A549 (cell line): Measurements from ENCODE around the gene TENM3. TPM values are rescaled to one million over a fixed set of nuclear protein-coding genes. Genes with fewer than 3 reads are reported as not detected.
"Not testable (repeated sequence)": the region's sequence is repeated elsewhere in the genome, so short reads cannot be mapped to it uniquely, and the experiment has no call there.

Experiments used
- ATAC-seq, 2 experiments: fragments of 200-7000 bp in 1 of 2; fragments of >200 bp in 1 of 2; cut with Nextera tagmentation in 1 of 2; cut with Tn5 transposase in 1 of 2; 3 replicates each; pipeline versions ENCODE4 v1.8.0 to v1.9.1; 2018 to 2020; ENCODE audit warnings: mild to moderate bottlenecking in 1 of 2, moderate library complexity in 1 of 2
- CTCF ChIA-PET: fragments of 300-600 bp; sonication (Branson Sonifier 250); formaldehyde crosslinking; extraction: SDS; loops from one replicate; lab custom pipeline; 2021; ENCODE audit warnings: antibody characterized with exemption, inconsistent platforms; lab: Yijun Ruan, JAX
- POLR2A ChIA-PET: fragments of 350-600 bp; formaldehyde crosslinking; extraction: SDS; loops from one replicate; lab custom pipeline; 2021; ENCODE audit warnings: antibody characterized with exemption, inconsistent platforms; lab: Yijun Ruan, JAX
- DNase-seq, 2 experiments: peaks; one replicate each; pipeline versions ENCODE4 v3.0.0 to v3.0.0-alpha.2; 2011 to 2016; ENCODE audit warnings: low read depth in 1 of 2, low spot score in 1 of 2
- FAIRE-seq: peaks from 2 replicates; lab custom pipeline; 2011; peaks lifted over from hg19 to GRCh38; lab: Jason Lieb, UNC
- H3K27ac ChIP-seq, 2 experiments: fragments of >200 bp; sonication (Bioruptor Twin); formaldehyde crosslinking; 3 replicates each; pipeline ENCODE4 v1.5.1; 2016 to 2017
- H3K4me1 ChIP-seq: fragments of >200 bp; sonication (Bioruptor Twin); formaldehyde crosslinking; 3 replicates; pipeline ENCODE4 v1.6.1; 2016
- H3K4me2 ChIP-seq: fragments of >200 bp; sonication (Bioruptor Twin); formaldehyde crosslinking; 3 replicates; pipeline ENCODE4 v1.6.1; 2016
- H3K4me3 ChIP-seq: fragments of >200 bp; sonication (Bioruptor Twin); formaldehyde crosslinking; 3 replicates; pipeline ENCODE4 v1.5.1; 2016
- H3K9me3 ChIP-seq: fragments of >200 bp; sonication (Bioruptor Twin); formaldehyde crosslinking; 3 replicates; pipeline ENCODE4 v1.6.1; 2016
- ATOH8 ChIP-seq: fragments of 250-450 bp; sonication (Bioruptor Pico); IDR thresholded peaks from 2 replicates; pipeline ENCODE4 v1.5.0; 2020; ENCODE audit warnings: low read depth, mild to moderate bottlenecking, moderate library complexity
- E2F6 ChIP-seq: IDR thresholded peaks from 2 replicates; pipeline ENCODE4 v1.6.1; 2012; ENCODE audit warnings: low read depth, borderline replicate concordance
- ELK1 ChIP-seq: fragments of 150-350 bp; IDR thresholded peaks from 2 replicates; pipeline ENCODE4 v1.6.1; 2014; ENCODE audit warnings: low read depth, mild to moderate bottlenecking, low read length
- EP300 ChIP-seq, 2 experiments: fragments of >200 bp; sonication (Bioruptor Twin); formaldehyde crosslinking; IDR thresholded peaks; 2 replicates in 1 of 2; 3 replicates in 1 of 2; pipeline ENCODE4 v1.6.1; 2016 to 2017
- FOSB ChIP-seq: fragments of 250-450 bp; sonication (Bioruptor Pico); IDR thresholded peaks from 2 replicates; pipeline ENCODE4 v1.5.0; 2020; ENCODE audit warnings: mild to moderate bottlenecking, moderate library complexity
- FOXS1 ChIP-seq: fragments of 250-450 bp; sonication (Bioruptor Pico); IDR thresholded peaks from 2 replicates; pipeline ENCODE4 v1.5.0; 2020; ENCODE audit warnings: mild to moderate bottlenecking, moderate library complexity
- GATA3 ChIP-seq: IDR thresholded peaks from 2 replicates; pipeline ENCODE4 v1.6.1; 2012; ENCODE audit warnings: borderline replicate concordance
- HMGXB4 ChIP-seq: fragments of 250-450 bp; sonication (Bioruptor Pico); IDR thresholded peaks from 2 replicates; pipeline ENCODE4 v1.5.0; 2021; ENCODE audit warnings: mild to moderate bottlenecking, moderate library complexity, borderline replicate concordance
- HOXB5 ChIP-seq: fragments of 250-450 bp; sonication (Bioruptor Pico); IDR thresholded peaks from 2 replicates; pipeline ENCODE4 v1.5.0; 2020; ENCODE audit warnings: mild to moderate bottlenecking, moderate library complexity
- KDM1A ChIP-seq: fragments of 200-600 bp; sonication (generic); IDR thresholded peaks from 2 replicates; pipeline ENCODE4 v1.6.1; 2016; ENCODE audit warnings: low read depth, mild to moderate bottlenecking
- MAZ ChIP-seq: fragments of 150-350 bp; IDR thresholded peaks from 2 replicates; pipeline ENCODE4 v1.6.1; 2014; ENCODE audit warnings: antibody characterized with exemption, low read depth, low read length, borderline replicate concordance
- NPAS2 ChIP-seq: fragments of 250-450 bp; sonication (Bioruptor Pico); IDR thresholded peaks from 2 replicates; pipeline ENCODE4 v1.8.0; 2022; ENCODE audit warnings: mild to moderate bottlenecking, moderate library complexity, borderline replicate concordance
- NR3C1 ChIP-seq: fragments of >200 bp; sonication (Bioruptor Twin); formaldehyde crosslinking; IDR thresholded peaks from 3 replicates; pipeline ENCODE4 v1.6.1; 2017
- PBX3 ChIP-seq: IDR thresholded peaks from 2 replicates; pipeline ENCODE4 v1.6.1; 2012
- PHF8 ChIP-seq: fragments of 200-600 bp; sonication (generic); IDR thresholded peaks from 2 replicates; pipeline ENCODE4 v1.6.1; 2016; ENCODE audit warnings: low read depth, mild to moderate bottlenecking, antibody characterized with exemption, moderate library complexity, borderline replicate concordance
- POLR2A ChIP-seq: IDR thresholded peaks from 2 replicates; pipeline ENCODE4 v1.6.1; 2012; ENCODE audit warnings: mild to moderate bottlenecking, low read length
- RAD21 ChIP-seq, 2 experiments: fragments of >200 bp in 1 of 2; sonication (Bioruptor Twin) in 1 of 2; formaldehyde crosslinking in 1 of 2; IDR thresholded peaks in 1 of 2; conservative IDR thresholded peaks in 1 of 2; 2 replicates in 1 of 2; 3 replicates in 1 of 2; pipeline ENCODE4 v1.6.1; 2012 to 2018; ENCODE audit warnings: inconsistent platforms in 1 of 2
- RFX5 ChIP-seq: fragments of 450-650 bp; IDR thresholded peaks from 2 replicates; pipeline ENCODE4 v1.7.1; 2014; ENCODE audit warnings: antibody characterized with exemption, mild to moderate bottlenecking, moderate library complexity
- SMC3 ChIP-seq: fragments of >200 bp; sonication (Bioruptor Twin); formaldehyde crosslinking; IDR thresholded peaks from 3 replicates; pipeline ENCODE4 v1.6.1; 2018; ENCODE audit warnings: inconsistent platforms
- TFCP2L1 ChIP-seq: fragments of 250-450 bp; sonication (Bioruptor Pico); IDR thresholded peaks from 2 replicates; pipeline ENCODE4 v1.5.0; 2021; ENCODE audit warnings: mild to moderate bottlenecking
- ZC3H11A ChIP-seq: fragments of 450-650 bp; IDR thresholded peaks from 2 replicates; pipeline ENCODE4 v1.6.1; 2014; ENCODE audit warnings: antibody characterized with exemption, mild to moderate bottlenecking
- WGBS: methylation state at CpG from one replicate; pipeline ENCODE4 v1.1.6; 2017; ENCODE audit errors: missing lambda C conversion rate; 5-methylcytosine and 5-hydroxymethylcytosine counted together
- polyA plus RNA-seq, 4 experiments: library from polyadenylated mRNA; depleted of rRNA in 3 of 4; stranded (reverse); fragments of >200 nt; fragmentation: RNase III in 1 of 4; extraction: RNeasy Plus Mini Kit Qiagen cat#74134 plus additional on column Dnase treatment in 1 of 4; gene quantifications; 2 replicates in 3 of 4; 3 replicates in 1 of 4; pipeline ENCODE4 v1.2.3, GENCODE V29; 2011 to 2017

The TENM3 gene
- polyA plus RNA-seq, 2 of the 4 experiments (the other 2 are of a cell fraction), result 2.4 to 7.3 TPM

- TF ChIP-seq EP300 (IDR thresholded peaks at IDR 0.05), result peak; percentile 77 to 97; a peak in 4 of 5 replicates
- TF ChIP-seq FOXS1 (CRISPR knock-in tag), result no peak
- peak; percentile 96 for TF ChIP-seq GATA3
- no peak for TF ChIP-seq NR3C1
These were observed 2.8 kb upstream of the TENM3 start (continued) for GRCh38 chr4:182240161-182241130.

- ATAC-seq, FAIRE-seq, CTCF ChIA-PET, POLR2A ChIA-PET, H3K4me3 ChIP-seq, H3K9me3 ChIP-seq, DNase-seq, H3K4me2 ChIP-seq: not testable (repeated sequence)
- WGBS, result 63% methylated on average over 4 of the region's 4 CpGs
- Histone ChIP-seq H3K4me1 (peaks cover 41% of the 10 kb centered on the region), H3K27ac (peak overlapping the region; percentile 35 to 91; a peak in 5 of 6 replicates)
These were observed 942 bp upstream of the TENM3 start for GRCh38 chr4:182242260-182242659.

- H3K4me2 ChIP-seq, result no peak overlapping the region
- no peak for FAIRE-seq
- POLR2A ChIA-PET, result no interaction called here
- no peak for DNase-seq
- H3K4me3 ChIP-seq, result no peak overlapping the region
- H3K27ac ChIP-seq, result peak overlapping the region; percentile 35 to 91; a peak in 4 of 6 replicates
- peaks cover 37% of the 10 kb centered on the region for H3K4me1 ChIP-seq
- CTCF ChIA-PET, result no interaction called here
- ATAC-seq, result no peak
- no peaks in the 10 kb centered on the region for H3K9me3 ChIP-seq
- TF ChIP-seq RFX5 (no peak), HMGXB4 (CRISPR knock-in tag) (no peak), ATOH8 (CRISPR knock-in tag) (no peak), POLR2A (no peak), FOXS1 (CRISPR knock-in tag) (no peak), ELK1 (no peak), MAZ (no peak), PHF8 (no peak), NPAS2 (CRISPR knock-in tag) (no peak), FOSB (CRISPR knock-in tag) (no peak), HOXB5 (CRISPR knock-in tag) (no peak), TFCP2L1 (CRISPR knock-in tag) (no peak), SMC3 (no peak), KDM1A (no peak), GATA3 (no peak), RAD21 (conservative IDR thresholded peaks at IDR 0.05 in 1 of 2, IDR thresholded peaks at IDR 0.05 in 1 of 2) (no peak), E2F6 (no peak), PBX3 (no peak), ZC3H11A (no peak)
- WGBS, result 86% methylated on average over 6 of the region's 6 CpGs
These were observed 415 bp upstream of the TENM3 start for GRCh38 chr4:182242787-182243186.
